GM10847 (cell line): Measurements from ENCODE around the gene PLEKHD1.

Source experiments
- POLR2A ChIP-seq: IDR thresholded peaks from 2 replicates; pipeline ENCODE4 v1.6.1; 2011; ENCODE audit not compliant: insufficient read length; ENCODE audit errors: extremely low read depth

Gene PLEKHD1

DNA sequence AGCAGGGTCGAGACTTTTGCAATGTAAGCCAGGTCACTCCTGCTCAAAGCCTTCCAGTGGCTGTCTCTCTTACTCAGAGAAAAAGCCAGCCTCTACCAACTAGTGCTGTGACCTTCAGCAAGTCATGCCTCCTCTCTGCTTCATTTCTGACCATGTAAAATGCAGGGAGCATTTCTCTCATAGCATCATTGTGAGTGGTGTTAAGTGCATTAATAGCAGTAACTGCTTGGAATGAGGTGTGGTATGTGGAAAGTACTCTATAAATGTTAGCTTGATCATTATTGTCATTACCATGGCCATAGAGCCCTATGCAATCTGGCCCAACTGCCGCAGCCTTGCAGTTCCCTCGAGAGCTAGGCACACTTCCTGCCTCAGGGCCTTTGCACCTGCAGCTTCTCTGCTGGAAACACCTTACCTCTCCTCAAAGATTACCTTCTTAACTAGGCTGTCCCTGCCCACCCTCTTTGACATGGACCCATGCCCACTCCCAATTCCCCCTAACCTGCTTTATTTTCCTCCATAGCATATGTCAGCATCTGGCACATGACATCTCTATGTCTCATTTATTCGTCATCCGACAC, 10.9 kb downstream of the PLEKHD1 start:
- no peak for TF ChIP-seq POLR2A

DNA sequence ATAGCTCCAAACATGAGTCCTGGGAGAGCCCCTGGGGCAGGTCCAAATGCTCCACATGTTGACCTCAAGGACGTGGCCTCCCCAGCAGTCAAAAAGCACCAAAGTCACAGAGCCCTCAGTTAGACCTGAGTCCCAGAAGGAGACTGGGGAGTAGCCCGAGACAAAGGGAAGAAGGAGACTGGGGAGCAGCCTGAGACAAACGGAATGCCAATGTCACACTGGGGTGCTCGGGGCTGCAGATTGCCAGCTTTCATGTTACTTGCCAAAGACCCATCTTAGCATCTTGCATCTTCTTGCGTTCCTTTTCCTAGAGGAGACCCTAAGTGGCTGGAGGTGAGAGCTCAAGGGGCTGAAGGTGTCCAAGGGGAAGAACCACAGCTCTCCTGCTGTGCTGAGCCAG, 14.9 kb downstream of the PLEKHD1 start:
- TF ChIP-seq POLR2A, result no peak

DNA sequence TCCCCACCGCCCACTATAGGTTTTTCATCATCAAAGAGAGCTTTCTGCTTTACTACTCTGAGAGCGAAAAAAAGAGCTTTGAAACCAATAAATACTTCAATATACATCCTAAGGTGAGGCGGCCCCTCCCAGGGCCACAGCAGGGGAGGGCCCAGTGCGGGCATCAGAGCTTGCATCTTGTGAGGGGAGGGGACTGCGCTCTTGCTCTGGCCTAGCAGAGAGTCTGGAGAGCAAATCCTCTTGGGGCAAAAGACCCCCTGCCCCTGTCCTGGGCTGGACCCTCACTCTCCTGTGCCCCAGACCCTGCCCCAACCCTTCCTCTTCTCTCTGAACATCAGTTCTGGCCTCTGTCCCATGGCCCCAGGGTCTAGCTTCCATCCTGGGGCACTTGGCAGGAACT, 15.6 kb downstream of the PLEKHD1 start:
- TF ChIP-seq POLR2A, result no peak

DNA sequence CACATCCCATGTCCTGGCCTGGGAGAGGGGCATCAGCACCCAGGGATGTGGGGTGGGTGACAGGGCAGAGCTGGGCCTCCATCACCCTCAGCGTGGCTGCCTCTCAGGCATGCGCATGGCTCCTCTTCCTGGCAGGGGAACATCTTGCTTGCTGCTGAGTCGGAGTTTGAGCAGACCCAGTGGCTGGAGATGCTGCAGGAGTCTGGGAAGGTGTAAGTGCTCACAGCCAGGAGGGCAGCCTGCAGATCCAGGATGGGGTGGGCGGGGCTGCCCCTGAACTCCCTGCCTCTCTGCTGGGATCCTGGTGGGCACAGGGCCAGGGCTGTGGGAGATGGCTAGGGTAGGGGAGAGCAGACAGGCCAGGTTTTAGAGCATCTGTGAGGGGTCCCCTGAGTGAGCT, 16.2 kb downstream of the PLEKHD1 start:
- no peak for TF ChIP-seq POLR2A

DNA sequence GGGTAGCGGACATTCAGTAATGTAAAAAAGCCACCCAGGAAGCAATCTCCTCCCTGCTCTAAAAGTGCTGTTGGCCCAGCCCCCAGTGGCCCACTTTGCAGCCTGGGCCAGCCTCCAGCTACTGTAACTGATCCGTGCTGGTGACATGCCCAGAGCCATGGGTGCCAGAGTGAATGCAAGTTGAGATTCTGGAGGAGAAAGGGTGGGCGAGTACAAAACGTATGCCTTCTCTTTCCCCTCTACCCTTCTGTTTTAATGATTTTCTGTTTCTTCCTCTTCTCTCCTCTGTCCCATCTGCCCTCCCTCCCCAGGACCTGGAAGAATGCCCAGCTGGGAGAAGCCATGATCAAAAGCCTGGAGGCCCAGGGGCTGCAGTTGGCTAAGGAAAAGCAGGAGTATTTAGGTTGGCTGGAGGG, 16.9 kb downstream of the PLEKHD1 start:
- no peak for TF ChIP-seq POLR2A

DNA sequence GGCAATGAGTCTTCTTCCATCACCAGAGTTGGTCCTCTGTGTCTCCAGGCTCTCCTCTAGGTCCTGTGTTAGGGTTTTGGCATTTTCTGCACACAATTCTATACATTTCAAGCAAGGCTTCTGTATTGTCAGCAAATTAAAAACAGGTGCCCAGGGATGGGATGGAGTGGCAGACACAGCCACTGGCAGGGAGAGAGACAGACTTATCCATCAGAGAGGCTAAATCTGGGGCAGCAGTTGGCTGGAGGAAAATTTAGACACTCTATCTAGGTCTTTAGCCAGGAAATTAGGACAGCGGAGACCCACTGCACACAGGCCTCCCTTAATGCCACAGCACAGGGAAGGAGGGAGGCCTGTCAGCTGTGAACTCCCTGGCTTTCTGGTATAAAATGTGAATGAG, 20.2 kb downstream of the PLEKHD1 start:
- TF ChIP-seq POLR2A, result no peak

DNA sequence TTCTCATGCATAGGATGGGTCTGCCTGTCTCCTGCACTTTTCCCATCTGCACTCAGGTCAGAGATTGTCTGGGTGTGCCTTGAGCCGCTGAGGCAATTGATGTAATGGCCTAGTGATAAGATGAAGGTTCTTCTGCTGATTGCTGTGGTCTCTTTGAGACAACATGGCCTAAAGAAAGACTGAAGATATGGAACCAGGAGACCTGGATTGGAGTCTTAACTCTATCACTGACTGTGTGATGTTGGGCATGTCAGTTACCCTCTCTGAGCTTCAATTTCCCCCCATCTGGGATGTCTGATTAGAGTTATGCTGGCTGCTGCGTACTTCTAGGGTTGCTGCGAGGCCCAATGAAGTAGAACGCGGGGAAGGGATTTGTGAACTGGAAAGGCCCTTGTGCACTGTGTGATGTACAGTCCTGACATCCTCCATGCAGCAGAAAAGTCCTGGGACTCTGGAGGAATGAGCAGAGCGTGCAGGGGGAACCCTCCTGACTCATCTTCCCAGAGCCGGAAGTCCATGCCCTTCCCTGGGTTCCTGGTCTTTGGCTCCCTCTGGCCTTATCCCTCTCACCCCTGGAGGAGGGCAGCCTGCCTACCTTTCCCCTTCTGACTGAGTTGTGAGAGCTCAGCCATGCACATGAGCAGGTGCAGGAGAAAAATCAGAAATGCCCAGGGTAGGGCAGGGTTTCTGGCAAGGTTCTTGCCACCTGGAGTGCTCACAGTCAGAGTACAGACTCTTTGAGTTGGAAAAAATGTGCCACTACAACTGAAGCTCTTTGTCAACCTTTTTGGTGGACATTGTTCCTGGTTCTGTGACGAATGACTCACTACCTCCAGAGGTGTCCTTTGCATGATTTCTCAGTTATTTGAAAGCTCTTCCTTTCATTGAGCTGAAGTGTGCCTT, 21.1 kb downstream of the PLEKHD1 start:
- no peak for TF ChIP-seq POLR2A

DNA sequence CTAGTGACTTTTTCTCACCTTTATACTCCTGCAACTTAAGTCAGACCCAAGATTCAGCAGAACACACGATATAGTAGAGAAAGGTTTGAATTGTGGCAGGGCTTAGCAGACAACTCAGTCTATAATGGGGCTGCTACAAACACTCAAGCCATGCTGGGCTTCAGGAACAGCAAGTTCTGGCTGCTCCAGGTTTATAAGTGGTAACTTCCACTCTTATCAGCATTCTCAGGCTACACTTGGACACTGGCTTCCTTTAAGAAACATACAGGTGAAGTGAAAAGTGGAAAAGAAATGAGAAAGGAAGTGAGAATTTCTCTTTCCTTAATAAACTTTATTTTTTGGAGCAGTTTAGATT, 21.7 kb downstream of the PLEKHD1 start:
- TF ChIP-seq POLR2A, result no peak

DNA sequence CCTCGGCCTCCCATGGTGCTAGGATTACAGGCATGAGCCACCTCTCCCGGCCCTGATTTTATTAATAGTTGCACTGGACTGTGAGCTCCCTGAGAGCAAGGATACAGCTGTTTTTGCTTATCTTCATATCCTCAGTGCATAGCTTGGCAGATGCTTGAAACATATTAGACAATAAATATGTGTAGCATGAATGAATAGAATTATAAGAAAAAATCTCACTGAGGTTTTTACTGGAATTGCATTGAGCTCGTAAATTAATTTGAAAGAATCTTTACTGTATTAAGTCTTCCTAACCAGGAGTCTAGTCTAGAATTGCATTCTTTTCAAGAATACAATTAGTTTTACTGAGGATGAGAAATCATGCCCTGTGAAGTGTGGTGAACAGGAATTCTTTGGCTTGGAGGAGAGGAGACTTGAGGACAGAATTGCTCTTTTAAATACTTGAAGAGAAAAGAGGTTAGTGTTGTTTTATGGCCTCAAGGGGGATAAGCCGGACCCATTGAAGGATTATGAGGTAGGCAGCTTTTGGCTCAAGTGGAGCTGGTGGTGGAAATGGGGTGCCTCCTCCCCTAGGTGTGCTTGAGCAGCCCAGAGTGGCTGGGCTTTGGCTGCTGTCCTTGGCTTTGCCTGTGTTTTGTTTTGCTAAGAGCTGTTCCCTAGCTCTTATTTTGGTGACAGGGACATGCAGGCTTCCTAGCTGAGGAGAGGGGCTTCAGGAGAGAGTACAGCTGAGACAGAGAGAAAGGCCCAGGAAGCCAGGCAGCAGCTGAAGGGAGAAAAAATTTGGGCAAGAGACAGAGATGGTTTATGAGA, 34.0 kb downstream of the PLEKHD1 start:
- TF ChIP-seq POLR2A, result no peak

DNA sequence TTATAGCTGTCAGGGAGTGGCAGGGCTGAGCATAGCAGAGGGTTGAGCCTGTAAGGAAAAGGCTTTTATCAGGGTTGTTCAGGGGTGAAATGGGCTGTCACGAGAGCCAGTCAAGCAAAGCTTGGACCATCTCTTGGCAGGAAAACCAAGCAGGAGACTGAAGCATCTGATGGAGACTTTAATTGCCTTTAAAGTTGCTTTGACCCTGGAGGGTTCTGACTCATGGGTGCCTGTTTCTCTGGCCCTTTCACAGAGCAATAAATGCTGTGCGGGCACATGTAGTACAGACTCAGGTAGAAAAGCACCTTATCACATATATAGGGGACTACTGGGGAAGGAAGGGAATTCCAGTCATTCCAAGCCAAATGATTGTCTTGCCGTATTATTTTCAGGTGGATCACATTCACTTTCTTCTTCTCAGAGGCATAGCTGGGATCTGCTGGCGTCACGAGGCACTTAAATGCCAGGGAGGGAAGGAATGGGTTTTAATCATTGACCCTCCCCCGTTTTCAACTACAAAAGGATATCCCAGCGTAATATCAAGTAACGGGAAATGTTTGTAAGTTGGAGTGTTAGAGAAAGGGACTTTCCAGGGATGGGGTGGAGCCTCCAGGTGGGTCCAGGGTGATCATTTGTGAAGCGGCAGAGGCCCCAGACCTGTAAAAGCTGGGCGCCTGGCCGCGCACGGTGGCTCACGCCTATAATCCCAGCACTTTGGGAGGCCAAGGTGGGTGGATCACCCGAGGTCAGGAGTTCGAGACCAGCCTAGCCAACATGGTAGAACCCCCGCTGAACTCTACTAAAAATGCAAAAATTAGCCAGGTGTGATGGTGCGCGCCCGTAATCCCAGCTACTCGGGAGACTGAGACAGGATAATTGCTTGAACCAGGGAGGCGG, 34.9 kb downstream of the PLEKHD1 start:
- no peak for TF ChIP-seq POLR2A

DNA sequence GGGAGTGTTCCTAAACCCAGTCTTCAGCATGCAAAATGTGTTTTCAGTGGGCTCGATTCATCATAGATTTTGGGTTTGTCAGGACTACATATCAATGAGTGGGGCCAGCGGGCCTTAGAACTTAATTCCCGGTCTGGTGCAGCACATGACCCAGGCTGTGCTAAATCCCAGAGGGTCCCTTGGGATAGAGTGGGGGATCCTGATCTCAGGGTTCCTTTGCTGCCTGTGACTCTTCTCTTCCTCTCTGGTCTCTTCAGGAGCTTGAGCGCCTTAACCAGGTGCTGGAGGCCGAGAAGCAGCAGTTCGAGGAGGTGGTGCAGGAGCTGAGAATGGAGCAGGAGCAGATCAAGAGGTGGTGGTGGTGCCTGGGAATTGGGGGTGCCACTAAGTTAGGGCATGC, 37.5 kb downstream of the PLEKHD1 start:
- no peak for TF ChIP-seq POLR2A

DNA sequence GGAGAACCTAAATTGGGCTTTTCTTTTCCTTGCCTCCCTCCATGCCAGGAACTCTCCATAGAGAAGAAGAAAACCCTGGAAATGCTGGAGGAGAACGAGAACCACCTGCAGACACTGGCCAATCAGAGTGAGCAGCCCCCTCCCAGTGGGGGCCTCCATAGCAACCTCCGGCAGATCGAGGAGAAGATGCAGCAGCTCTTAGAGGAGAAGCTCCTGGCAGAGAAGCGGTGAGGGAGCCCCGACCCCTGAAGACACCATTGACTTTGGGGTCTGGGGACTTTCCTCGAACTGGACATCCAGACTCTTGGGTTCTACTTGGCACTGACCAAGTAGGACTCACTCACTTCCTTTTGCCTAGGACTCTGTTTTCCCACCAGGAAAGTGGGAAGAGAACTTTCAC, 41.4 kb downstream of the PLEKHD1 start:
- TF ChIP-seq POLR2A, result no peak

DNA sequence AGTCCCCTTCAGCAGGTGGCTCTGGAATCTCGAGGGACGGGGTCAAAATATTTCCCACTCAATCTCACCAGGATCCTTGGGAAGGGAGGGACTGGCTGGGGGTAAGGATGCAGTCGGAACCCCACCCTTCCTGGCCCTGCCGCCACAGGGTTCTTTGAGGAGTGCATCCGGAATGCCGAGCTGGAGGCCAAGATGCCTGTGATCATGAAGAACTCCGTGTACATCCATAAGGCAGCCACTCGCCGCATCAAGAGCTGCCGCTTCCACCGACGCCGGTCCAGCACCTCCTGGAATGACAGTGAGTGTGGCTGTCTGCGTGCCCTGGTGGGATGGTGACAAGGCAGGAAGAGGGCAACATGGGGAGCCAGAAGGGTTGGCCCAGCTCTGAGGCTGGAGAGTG, 43.1 kb downstream of the PLEKHD1 start:
- TF ChIP-seq POLR2A, result no peak

DNA sequence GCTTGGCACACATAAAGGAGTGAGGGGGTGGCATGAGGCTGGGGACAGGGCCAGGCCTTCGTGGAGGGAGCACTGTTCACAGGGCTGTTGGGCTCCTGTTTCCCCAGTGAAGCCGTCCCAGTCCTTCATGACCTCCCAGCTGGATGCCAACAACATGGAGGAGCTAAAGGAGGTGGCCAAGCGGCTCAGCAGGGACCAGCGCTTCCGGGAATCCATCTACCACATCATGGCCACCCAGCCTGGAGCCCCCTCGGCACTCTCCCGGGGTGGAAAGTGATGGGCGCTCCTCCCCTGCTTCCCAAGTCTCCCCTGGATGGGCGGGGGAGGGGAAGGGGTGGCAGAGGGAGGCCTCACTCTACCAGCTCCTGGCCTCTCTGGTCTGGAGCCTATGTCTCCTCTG, 43.6 kb downstream of the PLEKHD1 start:
- TF ChIP-seq POLR2A, result no peak

DNA sequence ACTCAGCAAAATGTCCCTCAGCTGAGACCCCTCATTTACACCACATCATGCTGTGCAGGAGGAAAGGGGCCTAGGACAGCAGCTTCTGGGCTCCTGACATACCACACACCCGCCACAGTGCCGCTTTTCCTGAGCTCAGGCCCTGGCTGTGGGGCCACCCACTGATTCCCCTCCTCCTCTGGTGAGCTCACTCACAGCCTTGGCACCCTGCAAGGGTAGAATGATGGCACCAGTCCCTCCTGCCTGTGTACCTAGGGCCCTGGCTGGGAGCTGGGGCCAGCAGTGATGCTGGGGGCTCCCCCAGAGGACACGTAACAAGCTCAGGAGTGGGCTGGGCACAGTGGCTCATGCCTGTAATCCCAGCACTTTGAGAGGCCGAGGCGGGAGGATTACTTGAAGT, 44.4 kb downstream of the PLEKHD1 start:
- TF ChIP-seq POLR2A, result no peak
